ENCODE results near the gene SPATA46. TPM values are rescaled to one million over a fixed set of nuclear protein-coding genes. Genes with fewer than 3 reads are reported as not detected.

SPATA46 gene
- total and polyA plus RNA-seq, 2 experiments from 2014 or later, result not detected

DNA sequence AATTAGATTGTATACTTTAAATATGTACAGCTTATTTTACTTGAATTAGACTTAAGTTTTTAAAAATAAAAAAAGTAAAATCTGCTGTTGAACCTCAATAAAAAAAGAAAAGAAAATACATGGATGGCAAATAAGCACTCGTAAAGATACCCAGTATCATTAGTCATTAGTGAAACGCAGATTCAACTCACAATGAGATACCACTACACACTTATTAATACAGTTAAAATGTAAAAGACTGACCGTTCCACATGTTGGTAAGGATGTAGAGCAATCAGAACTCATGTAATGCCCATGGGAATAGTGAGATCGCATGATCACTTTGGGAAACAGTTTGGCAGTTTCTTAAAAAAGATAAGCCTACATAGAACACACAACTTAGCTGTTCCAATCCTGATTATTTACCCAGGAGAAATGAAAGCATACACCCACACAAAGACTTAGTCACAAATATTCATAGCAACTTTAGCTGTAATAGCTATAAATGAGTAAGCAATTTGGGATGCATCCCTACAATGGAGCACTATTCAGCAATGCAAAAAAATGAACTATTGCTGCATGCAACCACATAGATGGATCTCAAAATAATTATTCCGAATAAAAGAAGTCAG, 28.0 kb upstream of the SPATA46 start (continued):
- TF ChIP-seq, protein P1, sequence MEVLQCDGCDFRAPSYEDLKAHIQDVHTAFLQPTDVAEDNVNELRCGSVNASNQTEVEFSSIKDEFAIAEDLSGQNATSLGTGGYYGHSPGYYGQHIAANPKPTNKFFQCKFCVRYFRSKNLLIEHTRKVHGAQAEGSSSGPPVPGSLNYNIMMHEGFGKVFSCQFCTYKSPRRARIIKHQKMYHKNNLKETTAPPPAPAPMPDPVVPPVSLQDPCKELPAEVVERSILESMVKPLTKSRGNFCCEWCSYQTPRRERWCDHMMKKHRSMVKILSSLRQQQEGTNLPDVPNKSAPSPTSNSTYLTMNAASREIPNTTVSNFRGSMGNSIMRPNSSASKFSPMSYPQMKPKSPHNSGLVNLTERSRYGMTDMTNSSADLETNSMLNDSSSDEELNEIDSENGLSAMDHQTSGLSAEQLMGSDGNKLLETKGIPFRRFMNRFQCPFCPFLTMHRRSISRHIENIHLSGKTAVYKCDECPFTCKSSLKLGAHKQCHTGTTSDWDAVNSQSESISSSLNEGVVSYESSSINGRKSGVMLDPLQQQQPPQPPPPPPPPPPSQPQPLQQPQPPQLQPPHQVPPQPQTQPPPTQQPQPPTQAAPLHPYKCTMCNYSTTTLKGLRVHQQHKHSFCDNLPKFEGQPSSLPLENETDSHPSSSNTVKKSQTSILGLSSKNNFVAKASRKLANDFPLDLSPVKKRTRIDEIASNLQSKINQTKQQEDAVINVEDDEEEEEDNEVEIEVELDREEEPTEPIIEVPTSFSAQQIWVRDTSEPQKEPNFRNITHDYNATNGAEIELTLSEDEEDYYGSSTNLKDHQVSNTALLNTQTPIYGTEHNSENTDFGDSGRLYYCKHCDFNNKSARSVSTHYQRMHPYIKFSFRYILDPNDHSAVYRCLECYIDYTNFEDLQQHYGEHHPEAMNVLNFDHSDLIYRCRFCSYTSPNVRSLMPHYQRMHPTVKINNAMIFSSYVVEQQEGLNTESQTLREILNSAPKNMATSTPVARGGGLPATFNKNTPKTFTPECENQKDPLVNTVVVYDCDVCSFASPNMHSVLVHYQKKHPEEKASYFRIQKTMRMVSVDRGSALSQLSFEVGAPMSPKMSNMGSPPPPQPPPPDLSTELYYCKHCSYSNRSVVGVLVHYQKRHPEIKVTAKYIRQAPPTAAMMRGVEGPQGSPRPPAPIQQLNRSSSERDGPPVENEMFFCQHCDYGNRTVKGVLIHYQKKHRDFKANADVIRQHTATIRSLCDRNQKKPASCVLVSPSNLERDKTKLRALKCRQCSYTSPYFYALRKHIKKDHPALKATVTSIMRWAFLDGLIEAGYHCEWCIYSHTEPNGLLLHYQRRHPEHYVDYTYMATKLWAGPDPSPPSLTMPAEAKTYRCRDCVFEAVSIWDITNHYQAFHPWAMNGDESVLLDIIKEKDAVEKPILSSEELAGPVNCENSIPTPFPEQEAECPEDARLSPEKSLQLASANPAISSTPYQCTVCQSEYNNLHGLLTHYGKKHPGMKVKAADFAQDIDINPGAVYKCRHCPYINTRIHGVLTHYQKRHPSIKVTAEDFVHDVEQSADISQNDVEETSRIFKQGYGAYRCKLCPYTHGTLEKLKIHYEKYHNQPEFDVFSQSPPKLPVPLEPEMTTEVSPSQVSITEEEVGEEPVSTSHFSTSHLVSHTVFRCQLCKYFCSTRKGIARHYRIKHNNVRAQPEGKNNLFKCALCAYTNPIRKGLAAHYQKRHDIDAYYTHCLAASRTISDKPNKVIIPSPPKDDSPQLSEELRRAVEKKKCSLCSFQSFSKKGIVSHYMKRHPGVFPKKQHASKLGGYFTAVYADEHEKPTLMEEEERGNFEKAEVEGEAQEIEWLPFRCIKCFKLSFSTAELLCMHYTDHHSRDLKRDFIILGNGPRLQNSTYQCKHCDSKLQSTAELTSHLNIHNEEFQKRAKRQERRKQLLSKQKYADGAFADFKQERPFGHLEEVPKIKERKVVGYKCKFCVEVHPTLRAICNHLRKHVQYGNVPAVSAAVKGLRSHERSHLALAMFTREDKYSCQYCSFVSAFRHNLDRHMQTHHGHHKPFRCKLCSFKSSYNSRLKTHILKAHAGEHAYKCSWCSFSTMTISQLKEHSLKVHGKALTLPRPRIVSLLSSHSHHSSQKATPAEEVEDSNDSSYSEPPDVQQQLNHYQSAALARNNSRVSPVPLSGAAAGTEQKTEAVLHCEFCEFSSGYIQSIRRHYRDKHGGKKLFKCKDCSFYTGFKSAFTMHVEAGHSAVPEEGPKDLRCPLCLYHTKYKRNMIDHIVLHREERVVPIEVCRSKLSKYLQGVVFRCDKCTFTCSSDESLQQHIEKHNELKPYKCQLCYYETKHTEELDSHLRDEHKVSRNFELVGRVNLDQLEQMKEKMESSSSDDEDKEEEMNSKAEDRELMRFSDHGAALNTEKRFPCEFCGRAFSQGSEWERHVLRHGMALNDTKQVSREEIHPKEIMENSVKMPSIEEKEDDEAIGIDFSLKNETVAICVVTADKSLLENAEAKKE (CRISPR knock-in tag; IDR thresholded peaks at IDR 0.05), result no peak
- TF ChIP-seq CREB1 (CRISPR knock-in tag; IDR thresholded peaks at IDR 0.05; ENCODE audit: low read depth), result no peak
- TF ChIP-seq, protein P2, sequence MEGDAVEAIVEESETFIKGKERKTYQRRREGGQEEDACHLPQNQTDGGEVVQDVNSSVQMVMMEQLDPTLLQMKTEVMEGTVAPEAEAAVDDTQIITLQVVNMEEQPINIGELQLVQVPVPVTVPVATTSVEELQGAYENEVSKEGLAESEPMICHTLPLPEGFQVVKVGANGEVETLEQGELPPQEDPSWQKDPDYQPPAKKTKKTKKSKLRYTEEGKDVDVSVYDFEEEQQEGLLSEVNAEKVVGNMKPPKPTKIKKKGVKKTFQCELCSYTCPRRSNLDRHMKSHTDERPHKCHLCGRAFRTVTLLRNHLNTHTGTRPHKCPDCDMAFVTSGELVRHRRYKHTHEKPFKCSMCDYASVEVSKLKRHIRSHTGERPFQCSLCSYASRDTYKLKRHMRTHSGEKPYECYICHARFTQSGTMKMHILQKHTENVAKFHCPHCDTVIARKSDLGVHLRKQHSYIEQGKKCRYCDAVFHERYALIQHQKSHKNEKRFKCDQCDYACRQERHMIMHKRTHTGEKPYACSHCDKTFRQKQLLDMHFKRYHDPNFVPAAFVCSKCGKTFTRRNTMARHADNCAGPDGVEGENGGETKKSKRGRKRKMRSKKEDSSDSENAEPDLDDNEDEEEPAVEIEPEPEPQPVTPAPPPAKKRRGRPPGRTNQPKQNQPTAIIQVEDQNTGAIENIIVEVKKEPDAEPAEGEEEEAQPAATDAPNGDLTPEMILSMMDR (conservative IDR thresholded peaks at IDR 0.05; ENCODE audit: low read depth in 2 of 2), result no peak
- no peak for TF ChIP-seq JUNB (IDR thresholded peaks at IDR 0.05; ENCODE audit: unreplicated experiment)
- no peak for TF ChIP-seq ETS1 (IDR thresholded peaks at IDR 0.05)
